ENCODE results near the gene HELQ. TPM values are rescaled to one million over a fixed set of nuclear protein-coding genes. Genes with fewer than 3 reads are reported as not detected.

Gene HELQ
- total RNA-seq, 1 donor from 2014 or later: 15.7 TPM

DNA sequence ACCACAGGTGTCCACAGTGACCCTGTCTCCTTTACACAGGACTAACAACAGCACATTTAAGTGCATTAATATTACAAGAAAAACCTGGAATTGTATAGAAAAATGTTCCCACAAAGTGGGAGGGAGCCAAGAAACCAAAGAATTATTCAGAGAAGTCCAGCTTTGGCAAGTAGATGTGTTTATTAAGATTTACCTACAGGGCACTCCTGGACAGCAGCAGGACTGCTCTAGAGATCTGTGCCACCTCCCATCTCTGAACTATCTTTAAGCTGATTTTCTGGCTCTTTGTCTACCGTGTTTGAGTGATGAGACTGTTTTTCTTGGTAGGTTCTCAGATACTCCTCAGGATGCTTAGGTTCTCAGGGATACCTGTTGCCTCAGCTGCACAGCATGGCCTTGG is 82.7 kb downstream of the HELQ start:
- Mint-ChIP-seq H3K9me3 (peaks cover 7% of the 10 kb centered on the region), H3K27ac (ENCODE audit: unreplicated experiment) (no peak overlapping the region), H3K36me3 (ENCODE audit: low read depth) (peaks cover 3% of the 10 kb centered on the region), H3K4me3 (no peak overlapping the region), H3K27me3 (ENCODE audit: low read depth) (no peaks in the 10 kb centered on the region), H3K4me1 (no peaks in the 10 kb centered on the region)
- TF ChIP-seq, protein P1, sequence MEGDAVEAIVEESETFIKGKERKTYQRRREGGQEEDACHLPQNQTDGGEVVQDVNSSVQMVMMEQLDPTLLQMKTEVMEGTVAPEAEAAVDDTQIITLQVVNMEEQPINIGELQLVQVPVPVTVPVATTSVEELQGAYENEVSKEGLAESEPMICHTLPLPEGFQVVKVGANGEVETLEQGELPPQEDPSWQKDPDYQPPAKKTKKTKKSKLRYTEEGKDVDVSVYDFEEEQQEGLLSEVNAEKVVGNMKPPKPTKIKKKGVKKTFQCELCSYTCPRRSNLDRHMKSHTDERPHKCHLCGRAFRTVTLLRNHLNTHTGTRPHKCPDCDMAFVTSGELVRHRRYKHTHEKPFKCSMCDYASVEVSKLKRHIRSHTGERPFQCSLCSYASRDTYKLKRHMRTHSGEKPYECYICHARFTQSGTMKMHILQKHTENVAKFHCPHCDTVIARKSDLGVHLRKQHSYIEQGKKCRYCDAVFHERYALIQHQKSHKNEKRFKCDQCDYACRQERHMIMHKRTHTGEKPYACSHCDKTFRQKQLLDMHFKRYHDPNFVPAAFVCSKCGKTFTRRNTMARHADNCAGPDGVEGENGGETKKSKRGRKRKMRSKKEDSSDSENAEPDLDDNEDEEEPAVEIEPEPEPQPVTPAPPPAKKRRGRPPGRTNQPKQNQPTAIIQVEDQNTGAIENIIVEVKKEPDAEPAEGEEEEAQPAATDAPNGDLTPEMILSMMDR (conservative IDR thresholded peaks at IDR 0.05): no peak
- DNase-seq (ENCODE audit: low read depth, low spot score): no peak

DNA sequence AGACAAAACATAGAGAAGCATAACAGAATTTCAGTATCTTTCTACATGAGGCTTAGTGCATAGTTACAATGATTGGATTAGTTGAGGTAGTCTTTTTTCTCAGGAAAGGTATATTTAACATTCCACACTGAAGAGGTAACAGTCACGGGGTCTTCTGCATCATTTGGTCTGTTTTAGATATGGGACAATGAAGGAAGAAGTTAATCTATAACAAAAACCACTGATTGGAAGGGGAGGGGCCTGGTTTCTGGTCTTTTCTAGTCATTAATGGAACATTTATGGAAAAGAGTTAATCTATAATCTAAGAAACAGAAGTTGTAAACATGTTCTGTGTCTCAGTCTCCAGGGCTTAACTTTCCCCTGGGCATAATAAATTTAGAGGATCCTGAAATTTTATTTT is 83.7 kb downstream of the HELQ start:
- H3K4me3 Mint-ChIP-seq: no peak overlapping the region
- peaks cover 4% of the 10 kb centered on the region for H3K9me3 Mint-ChIP-seq
- no peaks in the 10 kb centered on the region for H3K27me3 Mint-ChIP-seq (ENCODE audit: low read depth)
- no peaks in the 10 kb centered on the region for H3K4me1 Mint-ChIP-seq
- H3K27ac Mint-ChIP-seq (ENCODE audit: unreplicated experiment): no peak overlapping the region
- peaks cover 1% of the 10 kb centered on the region for H3K36me3 Mint-ChIP-seq (ENCODE audit: low read depth)
- TF ChIP-seq, protein P1 (conservative IDR thresholded peaks at IDR 0.05): no peak
- no peak for DNase-seq (ENCODE audit: low read depth, low spot score)

DNA sequence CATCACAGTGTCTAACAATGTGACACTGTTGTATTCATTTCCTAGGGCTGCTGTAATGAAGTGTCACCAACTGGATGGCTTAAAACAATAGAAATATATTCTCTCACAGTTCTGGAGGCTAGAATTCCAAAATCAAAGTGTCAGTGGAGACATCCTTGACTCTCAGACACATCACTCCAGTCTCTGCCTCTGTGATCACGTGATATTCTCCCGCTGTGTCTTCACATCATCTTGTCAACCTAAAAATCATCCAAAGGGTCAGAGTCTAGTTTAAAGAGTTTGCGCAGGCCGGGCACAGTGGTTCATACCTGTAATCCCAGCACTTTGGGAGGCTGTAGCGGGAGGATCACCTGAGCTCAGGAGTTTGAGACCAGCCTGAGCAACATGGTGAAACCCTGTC is 84.4 kb downstream of the HELQ start:
- H3K4me3 Mint-ChIP-seq: no peak overlapping the region
- no peaks in the 10 kb centered on the region for H3K36me3 Mint-ChIP-seq (ENCODE audit: low read depth)
- TF ChIP-seq, protein P1 (conservative IDR thresholded peaks at IDR 0.05): no peak
- H3K27ac Mint-ChIP-seq (ENCODE audit: unreplicated experiment): no peak overlapping the region
- H3K4me1 Mint-ChIP-seq: no peaks in the 10 kb centered on the region
- no peaks in the 10 kb centered on the region for H3K27me3 Mint-ChIP-seq (ENCODE audit: low read depth)
- H3K9me3 Mint-ChIP-seq: peaks cover 3% of the 10 kb centered on the region
- no peak for DNase-seq (ENCODE audit: low read depth, low spot score)

DNA sequence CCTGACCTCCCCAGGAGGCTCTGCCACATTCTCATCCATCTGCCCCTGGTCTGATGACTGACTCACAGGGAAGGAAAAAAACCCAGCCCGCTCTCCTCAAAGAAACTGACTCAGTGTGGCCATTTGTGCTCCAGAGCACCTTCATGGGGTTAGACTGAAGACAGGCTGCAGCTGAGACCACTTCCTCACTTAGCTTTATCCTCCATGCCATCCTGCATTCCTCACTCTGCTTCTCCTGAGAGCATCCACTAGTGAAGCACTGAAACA is 85.0 kb downstream of the HELQ start:
- Mint-ChIP-seq H3K27ac (ENCODE audit: unreplicated experiment) (no peak overlapping the region), H3K27me3 (ENCODE audit: low read depth) (no peaks in the 10 kb centered on the region), H3K4me3 (no peak overlapping the region)

DNA sequence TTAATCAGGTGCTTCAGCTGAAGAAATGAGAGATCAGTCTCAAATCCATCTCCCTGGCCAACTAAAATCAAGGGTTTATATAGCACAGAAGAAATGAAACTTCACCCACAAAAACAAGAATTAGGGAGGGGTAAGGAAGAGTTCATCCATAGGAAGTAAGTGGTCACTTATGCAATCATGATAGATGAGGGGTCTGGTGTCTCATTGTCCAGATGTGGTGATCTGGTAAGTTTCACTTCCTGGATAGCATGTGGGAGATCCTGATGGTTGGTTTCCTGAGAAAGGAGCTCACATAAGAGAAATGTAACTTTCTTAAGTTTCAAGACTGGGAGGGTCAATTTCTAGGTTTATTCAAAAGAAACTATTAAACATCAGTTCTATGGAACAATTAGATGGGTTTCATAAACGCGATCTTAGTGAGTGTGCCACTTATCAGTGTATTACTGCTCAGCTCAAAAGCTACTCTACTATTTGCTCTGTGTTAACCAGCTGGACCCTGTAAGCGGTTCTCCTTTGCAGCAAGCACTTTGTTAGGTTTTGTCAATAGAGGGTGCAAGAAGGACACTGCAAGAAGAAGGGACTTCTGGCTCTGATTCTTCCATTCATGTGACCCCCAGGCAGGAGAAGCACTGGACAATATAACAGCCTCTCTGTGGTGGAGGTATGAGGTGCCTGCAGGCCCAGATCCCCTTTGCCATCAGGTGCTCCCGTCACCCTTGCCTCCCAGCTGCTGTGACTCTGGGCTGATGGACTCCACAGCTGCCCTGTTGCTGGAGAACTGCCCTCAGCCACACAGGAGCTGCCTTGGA is 85.6 kb downstream of the HELQ start:
- H3K4me3 Mint-ChIP-seq: no peak overlapping the region
- H3K27me3 Mint-ChIP-seq (ENCODE audit: low read depth): no peaks in the 10 kb centered on the region
- TF ChIP-seq, protein P1 (conservative IDR thresholded peaks at IDR 0.05): no peak
- H3K27ac Mint-ChIP-seq (ENCODE audit: unreplicated experiment): no peak overlapping the region
- no peaks in the 10 kb centered on the region for H3K4me1 Mint-ChIP-seq
- DNase-seq (ENCODE audit: low read depth, low spot score): no peak
- no peaks in the 10 kb centered on the region for H3K36me3 Mint-ChIP-seq (ENCODE audit: low read depth)
- no peaks in the 10 kb centered on the region for H3K9me3 Mint-ChIP-seq

More for the DNA sequence above, 85.0 kb downstream of the HELQ start:
- no peaks in the 10 kb centered on the region for H3K9me3 Mint-ChIP-seq
- no peaks in the 10 kb centered on the region for H3K4me1 Mint-ChIP-seq
- H3K36me3 Mint-ChIP-seq (ENCODE audit: low read depth): no peaks in the 10 kb centered on the region
- TF ChIP-seq, protein P1 (conservative IDR thresholded peaks at IDR 0.05): no peak
- DNase-seq (ENCODE audit: low read depth, low spot score): no peak

All from neural crest cell (in vitro differentiated cells).